Esophagus muscularis mucosa (tissue), 3 donors: ENCODE results near the gene CDK4.
A peak's percentile ranks its signal among the peaks of the same experiment; 100 is the strongest.

ENCODE experiments used
- CTCF ChIP-seq, 3 experiments: fragments of 200-600 bp in 2 of 3; fragments of 450-650 bp in 1 of 3; sonication (generic) in 2 of 3; IDR thresholded peaks; one replicate each; pipeline ENCODE4 v1.5.1; 2017 to 2019; ENCODE audit warnings: antibody characterized with exemption in 3 of 3, mild to moderate bottlenecking in 2 of 3, moderate library complexity in 1 of 3
- POLR2AphosphoS5 ChIP-seq, 2 donors: sonication (generic); formaldehyde crosslinking; IDR thresholded peaks; one replicate each; pipeline ENCODE4 v1.6.1; 2017; ENCODE audit warnings: antibody characterized with exemption in 2 of 2

DNA sequence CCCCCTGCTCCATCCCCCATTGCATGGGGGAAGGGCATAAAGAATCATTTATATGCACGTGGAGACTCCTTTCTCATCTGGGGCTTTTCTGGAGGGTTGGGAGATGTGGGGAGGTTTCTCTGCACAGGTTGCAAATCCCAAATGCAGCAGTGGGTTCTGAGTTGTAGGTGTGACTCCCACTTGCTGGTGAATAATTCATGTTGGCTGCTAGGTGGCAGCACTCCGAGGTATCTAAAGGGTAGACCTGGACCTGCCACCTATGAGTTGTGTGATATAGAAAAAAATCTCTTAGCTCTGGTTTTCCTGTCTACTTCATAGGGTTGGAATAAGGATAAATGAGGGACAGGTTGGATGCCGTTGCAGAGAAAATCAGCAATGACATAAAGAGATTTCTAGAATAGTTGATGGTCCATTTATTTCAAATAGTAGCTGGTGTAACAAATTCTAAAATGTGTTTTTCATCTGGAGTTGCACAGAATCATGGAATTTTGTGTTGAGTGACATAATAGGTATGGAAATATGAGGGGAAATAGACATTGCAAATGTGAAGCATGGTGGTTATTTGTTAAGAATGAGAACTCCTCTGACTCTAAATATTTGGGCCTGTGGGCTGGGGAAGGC, 7.4 kb upstream of the CDK4 start:
- TF ChIP-seq CTCF (IDR thresholded peaks at IDR 0.05) (peak in 1 of 3 experiments; percentile 36), POLR2AphosphoS5 (IDR thresholded peaks at IDR 0.05) (no peak)
